ENCODE results near the gene WDR72. TPM values are rescaled to one million over a fixed set of nuclear protein-coding genes. Genes with fewer than 3 reads are reported as not detected.

The WDR72 gene
- total and polyA plus RNA-seq, 4 donors = 6.1 to 55.4 (median 17.0) TPM

DNA sequence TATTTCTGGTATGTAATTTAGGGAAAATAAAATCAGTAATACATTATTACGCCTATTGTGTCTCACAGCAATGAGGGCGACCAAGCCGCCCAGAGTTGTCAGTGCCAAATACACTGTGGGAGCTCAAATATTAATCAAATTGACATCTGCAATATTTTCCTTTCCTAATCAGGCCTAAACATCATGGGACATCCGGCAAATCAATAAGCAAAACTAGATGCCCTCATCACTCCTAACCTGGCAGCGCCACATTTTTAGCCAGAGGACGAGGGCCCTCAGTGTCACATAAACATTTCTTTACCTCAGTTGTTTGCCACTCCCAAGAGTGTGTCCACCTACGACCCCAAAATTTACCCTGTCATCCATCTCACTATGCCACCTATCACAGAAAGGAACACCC lies 64.1 kb downstream of the WDR72 start:
- Histone ChIP-seq H3K36me3 (ENCODE audit: control insufficient read depth in 4 of 4, insufficient read depth in 3 of 4, low read depth in 1 of 4, low read length in 3 of 4) (peaks cover 0 to 25% (median 17%) of the 10 kb centered on the region in 4 donors), H3K9me3 (ENCODE audit: control insufficient read depth in 4 of 4, low read length in 3 of 4) (no peaks in the 10 kb centered on the region), H3K27ac (ENCODE audit: low read depth in 1 of 2, low read length in 2 of 2) (no peak overlapping the region), H3K4me3 (ENCODE audit: low read depth in 1 of 3, low read length in 3 of 3) (no peak overlapping the region), H3K27me3 (ENCODE audit: control insufficient read depth in 4 of 4, insufficient read depth in 4 of 4, low read length in 3 of 4) (no peaks in the 10 kb centered on the region), H3K9ac (ENCODE audit: low read depth in 1 of 2, low read length in 2 of 2) (no peak overlapping the region), H3K4me1 (ENCODE audit: control insufficient read depth in 4 of 4, insufficient read depth in 4 of 4, low read length in 3 of 4) (peaks cover 0 to 28% (median 16%) of the 10 kb centered on the region in 4 donors)
- TF ChIP-seq GABPA (IDR thresholded peaks at IDR 0.05 in 1 of 2, conservative IDR thresholded peaks at IDR 0.05 in 1 of 2) (no peak), EGR1 (IDR thresholded peaks at IDR 0.05; ENCODE audit: low read depth in 2 of 2) (no peak), CTCF (IDR thresholded peaks at IDR 0.05; ENCODE audit: low read depth, low read length, missing input control) (no peak), NR2F2 (IDR thresholded peaks at IDR 0.05) (no peak), ATF3 (IDR thresholded peaks at IDR 0.05) (no peak), HNF4G (IDR thresholded peaks at IDR 0.05) (no peak), JUND (IDR thresholded peaks at IDR 0.05) (no peak), SP1 (IDR thresholded peaks at IDR 0.05) (no peak), HNF4A (conservative IDR thresholded peaks at IDR 0.05) (no peak), YY1 (IDR thresholded peaks at IDR 0.05) (no peak), FOXA1 (IDR thresholded peaks at IDR 0.05) (no peak), TAF1 (conservative IDR thresholded peaks at IDR 0.05) (no peak), FOXA2 (IDR thresholded peaks at IDR 0.05) (no peak), RAD21 (IDR thresholded peaks at IDR 0.05) (no peak)
- TF ChIP-seq, protein P1, sequence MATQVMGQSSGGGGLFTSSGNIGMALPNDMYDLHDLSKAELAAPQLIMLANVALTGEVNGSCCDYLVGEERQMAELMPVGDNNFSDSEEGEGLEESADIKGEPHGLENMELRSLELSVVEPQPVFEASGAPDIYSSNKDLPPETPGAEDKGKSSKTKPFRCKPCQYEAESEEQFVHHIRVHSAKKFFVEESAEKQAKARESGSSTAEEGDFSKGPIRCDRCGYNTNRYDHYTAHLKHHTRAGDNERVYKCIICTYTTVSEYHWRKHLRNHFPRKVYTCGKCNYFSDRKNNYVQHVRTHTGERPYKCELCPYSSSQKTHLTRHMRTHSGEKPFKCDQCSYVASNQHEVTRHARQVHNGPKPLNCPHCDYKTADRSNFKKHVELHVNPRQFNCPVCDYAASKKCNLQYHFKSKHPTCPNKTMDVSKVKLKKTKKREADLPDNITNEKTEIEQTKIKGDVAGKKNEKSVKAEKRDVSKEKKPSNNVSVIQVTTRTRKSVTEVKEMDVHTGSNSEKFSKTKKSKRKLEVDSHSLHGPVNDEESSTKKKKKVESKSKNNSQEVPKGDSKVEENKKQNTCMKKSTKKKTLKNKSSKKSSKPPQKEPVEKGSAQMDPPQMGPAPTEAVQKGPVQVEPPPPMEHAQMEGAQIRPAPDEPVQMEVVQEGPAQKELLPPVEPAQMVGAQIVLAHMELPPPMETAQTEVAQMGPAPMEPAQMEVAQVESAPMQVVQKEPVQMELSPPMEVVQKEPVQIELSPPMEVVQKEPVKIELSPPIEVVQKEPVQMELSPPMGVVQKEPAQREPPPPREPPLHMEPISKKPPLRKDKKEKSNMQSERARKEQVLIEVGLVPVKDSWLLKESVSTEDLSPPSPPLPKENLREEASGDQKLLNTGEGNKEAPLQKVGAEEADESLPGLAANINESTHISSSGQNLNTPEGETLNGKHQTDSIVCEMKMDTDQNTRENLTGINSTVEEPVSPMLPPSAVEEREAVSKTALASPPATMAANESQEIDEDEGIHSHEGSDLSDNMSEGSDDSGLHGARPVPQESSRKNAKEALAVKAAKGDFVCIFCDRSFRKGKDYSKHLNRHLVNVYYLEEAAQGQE (IDR thresholded peaks at IDR 0.05) = no peak
- TF ChIP-seq, protein P2, sequence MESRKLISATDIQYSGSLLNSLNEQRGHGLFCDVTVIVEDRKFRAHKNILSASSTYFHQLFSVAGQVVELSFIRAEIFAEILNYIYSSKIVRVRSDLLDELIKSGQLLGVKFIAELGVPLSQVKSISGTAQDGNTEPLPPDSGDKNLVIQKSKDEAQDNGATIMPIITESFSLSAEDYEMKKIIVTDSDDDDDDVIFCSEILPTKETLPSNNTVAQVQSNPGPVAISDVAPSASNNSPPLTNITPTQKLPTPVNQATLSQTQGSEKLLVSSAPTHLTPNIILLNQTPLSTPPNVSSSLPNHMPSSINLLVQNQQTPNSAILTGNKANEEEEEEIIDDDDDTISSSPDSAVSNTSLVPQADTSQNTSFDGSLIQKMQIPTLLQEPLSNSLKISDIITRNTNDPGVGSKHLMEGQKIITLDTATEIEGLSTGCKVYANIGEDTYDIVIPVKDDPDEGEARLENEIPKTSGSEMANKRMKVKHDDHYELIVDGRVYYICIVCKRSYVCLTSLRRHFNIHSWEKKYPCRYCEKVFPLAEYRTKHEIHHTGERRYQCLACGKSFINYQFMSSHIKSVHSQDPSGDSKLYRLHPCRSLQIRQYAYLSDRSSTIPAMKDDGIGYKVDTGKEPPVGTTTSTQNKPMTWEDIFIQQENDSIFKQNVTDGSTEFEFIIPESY (IDR thresholded peaks at IDR 0.05) = no peak
- 71% methylated on average over 7 of the region's 7 CpGs for WGBS
- DNase-seq (ENCODE audit: low spot score) = no peak

DNA sequence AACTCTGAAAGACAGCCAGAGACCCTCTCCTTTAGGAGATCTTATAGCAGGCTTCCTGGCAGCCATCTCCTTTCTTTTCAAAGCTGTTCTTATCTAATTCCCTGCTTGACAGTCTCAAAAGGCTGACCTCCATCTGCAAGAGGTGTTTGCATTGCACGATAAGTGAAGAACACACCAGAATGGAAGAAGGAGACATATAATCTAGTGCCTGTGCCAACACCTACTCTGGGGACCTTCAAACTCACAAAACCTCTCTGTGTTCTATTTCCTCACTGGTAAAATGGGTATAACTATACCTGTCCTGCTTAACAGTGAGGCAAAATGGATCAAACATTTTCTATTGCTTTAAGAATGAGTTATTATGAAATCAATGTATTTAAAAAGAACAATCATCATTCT lies 65.0 kb downstream of the WDR72 start:
- 38% methylated on average over 1 of the region's 1 CpG for WGBS
- H3K4me1 ChIP-seq (ENCODE audit: control insufficient read depth in 4 of 4, insufficient read depth in 4 of 4, low read length in 3 of 4) = peaks cover 0 to 28% (median 16%) of the 10 kb centered on the region in 4 donors
- peaks cover 0 to 19% (median 12%) of the 10 kb centered on the region in 4 donors for H3K36me3 ChIP-seq (ENCODE audit: control insufficient read depth in 4 of 4, insufficient read depth in 3 of 4, low read depth in 1 of 4, low read length in 3 of 4)
- no peaks in the 10 kb centered on the region for H3K9me3 ChIP-seq (ENCODE audit: control insufficient read depth in 4 of 4, low read length in 3 of 4)
- no peaks in the 10 kb centered on the region for H3K27me3 ChIP-seq (ENCODE audit: control insufficient read depth in 4 of 4, insufficient read depth in 4 of 4, low read length in 3 of 4)
- H3K9ac ChIP-seq (ENCODE audit: low read depth in 1 of 2, low read length in 2 of 2) = no peak overlapping the region
- TF ChIP-seq GABPA (IDR thresholded peaks at IDR 0.05 in 1 of 2, conservative IDR thresholded peaks at IDR 0.05 in 1 of 2) (no peak), SP1 (IDR thresholded peaks at IDR 0.05) (no peak), HNF4G (IDR thresholded peaks at IDR 0.05) (no peak), RAD21 (IDR thresholded peaks at IDR 0.05) (no peak), RXRA (IDR thresholded peaks at IDR 0.05) (no peak), FOXA2 (IDR thresholded peaks at IDR 0.05) (no peak), NR2F2 (IDR thresholded peaks at IDR 0.05) (no peak), TAF1 (conservative IDR thresholded peaks at IDR 0.05) (no peak), ATF3 (IDR thresholded peaks at IDR 0.05) (no peak), CTCF (IDR thresholded peaks at IDR 0.05; ENCODE audit: low read depth, low read length, missing input control) (no peak), YY1 (IDR thresholded peaks at IDR 0.05) (no peak), HNF4A (conservative IDR thresholded peaks at IDR 0.05) (no peak), FOXA1 (IDR thresholded peaks at IDR 0.05) (no peak)
- TF ChIP-seq, protein P1 (IDR thresholded peaks at IDR 0.05) = no peak
- H3K4me3 ChIP-seq (ENCODE audit: low read depth in 1 of 3, low read length in 3 of 3) = no peak overlapping the region
- no peak for DNase-seq (ENCODE audit: low spot score)
- no peak overlapping the region for H3K27ac ChIP-seq (ENCODE audit: low read depth in 1 of 2, low read length in 2 of 2)

Data from liver (tissue), 9 donors.